Activated naive CD8-positive, alpha-beta T cell treated with anti-CD3 and anti-CD28 coated beads, Interleukin-2, amount 50 U/mL, for 24 hours (primary cell): Measurements from ENCODE around the gene CHRM2.

Source experiments
- ATAC-seq: fragments of 150-1000 bp; cut with Tn5 transposase; one replicate; pipeline ENCODE4 v1.10.0; 2021
- DNase-seq: peaks from one replicate; pipeline ENCODE4 v3.0.0; 2021
- H3K27ac Mint-ChIP-seq: one replicate; pipeline ENCODE4 v1.8.0; 2021; ENCODE audit warnings: mild to moderate bottlenecking, mixed read lengths
- H3K27me3 Mint-ChIP-seq: one replicate; pipeline ENCODE4 v1.8.0; 2021; ENCODE audit warnings: mixed read lengths
- H3K36me3 Mint-ChIP-seq: one replicate; pipeline ENCODE4 v1.8.0; 2021; ENCODE audit warnings: low read depth, mixed read lengths
- H3K4me1 Mint-ChIP-seq: one replicate; pipeline ENCODE4 v1.8.0; 2021; ENCODE audit warnings: mixed read lengths
- H3K4me3 Mint-ChIP-seq: one replicate; pipeline ENCODE4 v1.8.0; 2021; ENCODE audit warnings: mild to moderate bottlenecking, moderate library complexity, mixed read lengths
- H3K9me3 Mint-ChIP-seq: one replicate; pipeline ENCODE4 v1.8.0; 2021; ENCODE audit warnings: mixed read lengths

The CHRM2 gene

GRCh38 chr7:136957391-136957790, 88.9 kb downstream of the CHRM2 start:
- Mint-ChIP-seq H3K27ac (no peak overlapping the region), H3K36me3 (no peaks in the 10 kb centered on the region), H3K4me3 (no peak overlapping the region), H3K4me1 (no peaks in the 10 kb centered on the region), H3K27me3 (no peaks in the 10 kb centered on the region), H3K9me3 (peaks cover 8% of the 10 kb centered on the region)
- DNase-seq: no peak
- no peak for ATAC-seq

- H3K27ac Mint-ChIP-seq: no peak overlapping the region
- H3K9me3 Mint-ChIP-seq: peaks cover 8% of the 10 kb centered on the region
- H3K27me3 Mint-ChIP-seq: no peaks in the 10 kb centered on the region
- ATAC-seq: no peak
- H3K4me1 Mint-ChIP-seq: no peaks in the 10 kb centered on the region
- no peak for DNase-seq
- H3K36me3 Mint-ChIP-seq: no peaks in the 10 kb centered on the region
- no peak overlapping the region for H3K4me3 Mint-ChIP-seq
These were observed 89.6 kb downstream of the CHRM2 start for GRCh38 chr7:136958016-136958415.

- Mint-ChIP-seq H3K4me1 (no peaks in the 10 kb centered on the region), H3K36me3 (no peaks in the 10 kb centered on the region), H3K4me3 (no peak overlapping the region), H3K27ac (no peak overlapping the region), H3K27me3 (no peaks in the 10 kb centered on the region), H3K9me3 (peaks cover 4% of the 10 kb centered on the region)
- ATAC-seq (no peak), DNase-seq (no peak)
These were observed 95.9 kb downstream of the CHRM2 start for GRCh38 chr7:136964347-136964746.

- no peaks in the 10 kb centered on the region for H3K4me1 Mint-ChIP-seq
- ATAC-seq: no peak
- no peaks in the 10 kb centered on the region for H3K27me3 Mint-ChIP-seq
- no peak for DNase-seq
- peaks cover 8% of the 10 kb centered on the region for H3K9me3 Mint-ChIP-seq
- no peak overlapping the region for H3K27ac Mint-ChIP-seq
- no peaks in the 10 kb centered on the region for H3K36me3 Mint-ChIP-seq
- H3K4me3 Mint-ChIP-seq: no peak overlapping the region
These were observed 98.4 kb downstream of the CHRM2 start for GRCh38 chr7:136966825-136967224.

GRCh38 chr7:136969761-136970160, 101.3 kb downstream of the CHRM2 start:
- no peak overlapping the region for H3K4me3 Mint-ChIP-seq
- ATAC-seq (no peak), DNase-seq (no peak)
- H3K36me3 Mint-ChIP-seq: no peaks in the 10 kb centered on the region
- H3K27ac Mint-ChIP-seq: no peak overlapping the region
- no peaks in the 10 kb centered on the region for H3K4me1 Mint-ChIP-seq
- peaks cover 17% of the 10 kb centered on the region for H3K9me3 Mint-ChIP-seq
- no peaks in the 10 kb centered on the region for H3K27me3 Mint-ChIP-seq

GRCh38 chr7:136971776-136972175, 103.3 kb downstream of the CHRM2 start:
- Mint-ChIP-seq H3K9me3 (peaks cover 17% of the 10 kb centered on the region), H3K4me1 (no peaks in the 10 kb centered on the region), H3K27ac (no peak overlapping the region), H3K27me3 (no peaks in the 10 kb centered on the region), H3K4me3 (no peak overlapping the region), H3K36me3 (no peaks in the 10 kb centered on the region)
- ATAC-seq (no peak), DNase-seq (no peak)

GRCh38 chr7:136976504-136977251, 108.2 kb downstream of the CHRM2 start:
- peaks cover 16% of the 10 kb centered on the region for H3K9me3 Mint-ChIP-seq
- no peak overlapping the region for H3K4me3 Mint-ChIP-seq
- ATAC-seq (no peak), DNase-seq (no peak)
- H3K4me1 Mint-ChIP-seq: no peaks in the 10 kb centered on the region
- H3K36me3 Mint-ChIP-seq: no peaks in the 10 kb centered on the region
- no peaks in the 10 kb centered on the region for H3K27me3 Mint-ChIP-seq
- H3K27ac Mint-ChIP-seq: no peak overlapping the region

GRCh38 chr7:136993377-136993776, 124.9 kb downstream of the CHRM2 start:
- no peaks in the 10 kb centered on the region for H3K27me3 Mint-ChIP-seq
- ATAC-seq (no peak), DNase-seq (no peak)
- H3K36me3 Mint-ChIP-seq: no peaks in the 10 kb centered on the region
- H3K9me3 Mint-ChIP-seq: peaks cover 18% of the 10 kb centered on the region
- no peak overlapping the region for H3K4me3 Mint-ChIP-seq
- no peaks in the 10 kb centered on the region for H3K4me1 Mint-ChIP-seq
- H3K27ac Mint-ChIP-seq: no peak overlapping the region

- no peaks in the 10 kb centered on the region for H3K4me1 Mint-ChIP-seq
- H3K4me3 Mint-ChIP-seq: no peak overlapping the region
- no peaks in the 10 kb centered on the region for H3K27me3 Mint-ChIP-seq
- H3K27ac Mint-ChIP-seq: no peak overlapping the region
- peaks cover 4% of the 10 kb centered on the region for H3K9me3 Mint-ChIP-seq
- no peak for DNase-seq
- no peaks in the 10 kb centered on the region for H3K36me3 Mint-ChIP-seq
- ATAC-seq: no peak
These were observed 129.3 kb downstream of the CHRM2 start for GRCh38 chr7:136997735-136998134.

- ATAC-seq (no peak), DNase-seq (no peak)
- H3K27me3 Mint-ChIP-seq: no peaks in the 10 kb centered on the region
- no peak overlapping the region for H3K4me3 Mint-ChIP-seq
- no peaks in the 10 kb centered on the region for H3K36me3 Mint-ChIP-seq
- H3K9me3 Mint-ChIP-seq: peaks cover 4% of the 10 kb centered on the region
- no peaks in the 10 kb centered on the region for H3K4me1 Mint-ChIP-seq
- H3K27ac Mint-ChIP-seq: no peak overlapping the region
These were observed 130.0 kb downstream of the CHRM2 start for GRCh38 chr7:136998495-136998894.

GRCh38 chr7:137000621-137001020, 132.2 kb downstream of the CHRM2 start:
- Mint-ChIP-seq H3K27me3 (no peaks in the 10 kb centered on the region), H3K4me1 (no peaks in the 10 kb centered on the region), H3K4me3 (no peak overlapping the region), H3K27ac (no peak overlapping the region), H3K36me3 (no peaks in the 10 kb centered on the region), H3K9me3 (peaks cover 10% of the 10 kb centered on the region)
- DNase-seq (no peak), ATAC-seq (no peak)

GRCh38 chr7:137001041-137001440, 132.6 kb downstream of the CHRM2 start:
- ATAC-seq (no peak), DNase-seq (no peak)
- Mint-ChIP-seq H3K4me3 (no peak overlapping the region), H3K4me1 (no peaks in the 10 kb centered on the region), H3K27me3 (no peaks in the 10 kb centered on the region), H3K36me3 (no peaks in the 10 kb centered on the region), H3K9me3 (peaks cover 12% of the 10 kb centered on the region), H3K27ac (no peak overlapping the region)

GRCh38 chr7:137001478-137001877, 133.0 kb downstream of the CHRM2 start:
- Mint-ChIP-seq H3K4me3 (no peak overlapping the region), H3K9me3 (peaks cover 16% of the 10 kb centered on the region), H3K27me3 (no peaks in the 10 kb centered on the region), H3K4me1 (no peaks in the 10 kb centered on the region), H3K27ac (no peak overlapping the region), H3K36me3 (no peaks in the 10 kb centered on the region)
- ATAC-seq (no peak), DNase-seq (no peak)

GRCh38 chr7:137003086-137003485, 134.6 kb downstream of the CHRM2 start:
- Mint-ChIP-seq H3K27me3 (no peaks in the 10 kb centered on the region), H3K9me3 (peaks cover 12% of the 10 kb centered on the region), H3K4me1 (no peaks in the 10 kb centered on the region), H3K4me3 (no peak overlapping the region), H3K36me3 (no peaks in the 10 kb centered on the region), H3K27ac (no peak overlapping the region)
- DNase-seq: no peak
- no peak for ATAC-seq

GRCh38 chr7:137003566-137003965, 135.1 kb downstream of the CHRM2 start:
- DNase-seq: no peak
- Mint-ChIP-seq H3K27ac (no peak overlapping the region), H3K4me3 (no peak overlapping the region), H3K9me3 (peaks cover 12% of the 10 kb centered on the region), H3K27me3 (no peaks in the 10 kb centered on the region), H3K36me3 (no peaks in the 10 kb centered on the region), H3K4me1 (no peaks in the 10 kb centered on the region)
- ATAC-seq: no peak

- no peaks in the 10 kb centered on the region for H3K4me1 Mint-ChIP-seq
- no peak overlapping the region for H3K27ac Mint-ChIP-seq
- no peaks in the 10 kb centered on the region for H3K27me3 Mint-ChIP-seq
- peaks cover 12% of the 10 kb centered on the region for H3K9me3 Mint-ChIP-seq
- no peaks in the 10 kb centered on the region for H3K36me3 Mint-ChIP-seq
- DNase-seq (no peak), ATAC-seq (no peak)
- H3K4me3 Mint-ChIP-seq: no peak overlapping the region
These were observed 137.4 kb downstream of the CHRM2 start for GRCh38 chr7:137005873-137006272.
